ENCODE measurements around the gene NUPR2.
A peak's percentile ranks its signal among the peaks of the same experiment; 100 is the strongest.
"Not testable (repeated sequence)": the region's sequence is repeated elsewhere in the genome, so short reads cannot be mapped to it uniquely, and the experiment has no call there.

Gene NUPR2

GRCh38 chr7:56086761-56087160 is 29.5 kb downstream of the NUPR2 start:
- no peak for DNase-seq (ENCODE audit: low spot score)

GRCh38 chr7:56083150-56083785 is 32.9 kb downstream of the NUPR2 start:
- DNase-seq (ENCODE audit: low spot score): no peak

- no peak for DNase-seq (ENCODE audit: low spot score)
Measured at GRCh38 chr7:56081626-56082340, 34.4 kb downstream of the NUPR2 start.

GRCh38 chr7:56080726-56081435 is 35.3 kb downstream of the NUPR2 start:
- not testable (repeated sequence) for DNase-seq (ENCODE audit: low spot score)

- DNase-seq (ENCODE audit: low spot score): no peak
Measured at GRCh38 chr7:56079450-56080185, 36.6 kb downstream of the NUPR2 start.

- no peak for DNase-seq (ENCODE audit: low spot score)
Measured at GRCh38 chr7:56078196-56078595, 38.0 kb downstream of the NUPR2 start.

- no peak for DNase-seq (ENCODE audit: low spot score)
Measured at GRCh38 chr7:56077681-56078080, 38.5 kb downstream of the NUPR2 start.

GRCh38 chr7:56074371-56074791 is 41.8 kb downstream of the NUPR2 start:
- peak; percentile 76 for DNase-seq (ENCODE audit: low spot score)

GRCh38 chr7:56066376-56066775 is 49.8 kb downstream of the NUPR2 start:
- not testable (repeated sequence) for DNase-seq (ENCODE audit: low spot score)

All from CD4-positive, alpha-beta T cell treated with Interleukin-2 at 100 ng/mL for 4 hours (primary cell).